Calu3 (cell line): Measurements from ENCODE around the gene GMDS. TPM values are rescaled to one million over a fixed set of nuclear protein-coding genes. Genes with fewer than 3 reads are reported as not detected.

Experiments
- BruUV-seq: library from RNA; stranded (reverse); fragments of 400-500 nt; replicated peaks from 2 replicates; lab custom pipeline; 2021; lab: Mats Ljungman, UMichigan
- CTCF ChIA-PET: fragments of 300-600 bp; sonication (Branson Sonifier 250); formaldehyde crosslinking; loops from one replicate; lab custom pipeline; 2022; ENCODE audit warnings: antibody characterized with exemption; lab: Charles Lee
- DNase-seq: peaks from one replicate; pipeline ENCODE4 v3.0.0; 2022
- H3K27ac Mint-ChIP-seq: one replicate; pipeline ENCODE4 v1.8.0; 2022; ENCODE audit warnings: mixed read lengths; ENCODE audit not compliant: unreplicated experiment
- H3K27me3 Mint-ChIP-seq: one replicate; pipeline ENCODE4 v1.8.0; 2022; ENCODE audit warnings: mixed read lengths; ENCODE audit not compliant: unreplicated experiment
- H3K36me3 Mint-ChIP-seq: one replicate; pipeline ENCODE4 v1.8.0; 2022; ENCODE audit warnings: mild to moderate bottlenecking, moderate library complexity, mixed read lengths; ENCODE audit not compliant: insufficient read depth, unreplicated experiment
- H3K4me1 Mint-ChIP-seq: one replicate; pipeline ENCODE4 v1.8.0; 2022; ENCODE audit warnings: mild to moderate bottlenecking, low read depth, mixed read lengths; ENCODE audit not compliant: unreplicated experiment
- H3K4me3 Mint-ChIP-seq: one replicate; pipeline ENCODE4 v1.8.0; 2022; ENCODE audit warnings: mild to moderate bottlenecking, low read depth, moderate library complexity, mixed read lengths; ENCODE audit not compliant: unreplicated experiment
- H3K9me3 Mint-ChIP-seq: one replicate; pipeline ENCODE4 v1.8.0; 2022; ENCODE audit warnings: low read depth, mixed read lengths; ENCODE audit not compliant: unreplicated experiment
- intact Hi-C: fragments of 100-400 bp; cut with micrococcal nuclease; formaldehyde crosslinking; loops from one replicate; pipeline ENCODE4 v1.10.0; 2022; ENCODE audit not compliant: unreplicated experiment
- total RNA-seq: library from RNA; stranded (reverse); gene quantifications from 2 replicates; pipeline ENCODE4 v1.2.3, GENCODE V29; 2022
- TF ChIP-seq, protein P1 (sequence below): fragments of 200-600 bp; IDR thresholded peaks from one replicate; pipeline ENCODE4 v1.8.0; 2022; ENCODE audit warnings: antibody characterized with exemption; ENCODE audit not compliant: unreplicated experiment

GMDS gene
- total RNA-seq, 1 experiment from 2014 or later = 58.2 TPM

DNA sequence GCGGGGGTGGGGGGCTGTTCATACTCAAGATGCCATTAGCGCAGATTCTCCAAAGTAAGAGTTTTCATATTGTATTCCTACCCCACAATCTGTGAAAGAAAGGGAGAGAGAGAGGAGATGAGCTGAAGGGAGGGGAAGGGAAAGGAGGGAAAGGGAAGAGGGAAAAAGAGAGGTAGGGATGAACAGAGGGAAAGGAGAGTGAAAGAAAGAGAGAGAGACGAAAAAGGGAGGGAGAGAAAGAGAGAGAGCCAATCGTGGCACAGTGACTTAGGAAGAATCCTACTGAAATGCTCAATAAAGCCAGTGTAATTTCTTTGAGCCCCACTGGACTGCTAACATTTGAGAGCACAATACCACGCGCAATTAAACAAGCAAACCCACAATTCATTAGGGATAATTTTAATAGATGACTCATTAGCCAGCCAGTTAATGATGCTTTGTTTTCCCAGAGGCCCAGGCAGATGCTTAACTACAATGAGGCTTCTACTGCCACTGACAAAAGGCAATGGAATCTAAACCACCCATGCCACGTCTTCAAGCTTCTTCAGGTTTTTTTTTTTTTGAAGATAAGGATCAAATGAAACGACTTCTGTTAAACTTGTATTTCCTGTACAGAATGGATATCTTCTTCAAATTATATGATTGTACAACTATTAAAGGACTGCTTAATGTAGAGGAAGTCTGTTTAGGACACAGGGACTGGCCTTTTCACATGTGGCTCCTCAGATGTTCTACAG lies 328.9 kb downstream of the GMDS start:
- CTCF ChIA-PET = interaction anchor here (0.6 kb wide), 1 partner anchor 786 kb away, joined by 3 read pairs; no protein-coding TSS in a partner anchor
- Mint-ChIP-seq H3K36me3 (peaks cover 4% of the 10 kb centered on the region), H3K27me3 (no peaks in the 10 kb centered on the region), H3K27ac (peak overlapping the region; percentile 66), H3K4me3 (no peak overlapping the region), H3K9me3 (no peaks in the 10 kb centered on the region), H3K4me1 (peaks cover 15% of the 10 kb centered on the region)
- BruUV-seq = no TSS peak
- TF ChIP-seq, protein P1, sequence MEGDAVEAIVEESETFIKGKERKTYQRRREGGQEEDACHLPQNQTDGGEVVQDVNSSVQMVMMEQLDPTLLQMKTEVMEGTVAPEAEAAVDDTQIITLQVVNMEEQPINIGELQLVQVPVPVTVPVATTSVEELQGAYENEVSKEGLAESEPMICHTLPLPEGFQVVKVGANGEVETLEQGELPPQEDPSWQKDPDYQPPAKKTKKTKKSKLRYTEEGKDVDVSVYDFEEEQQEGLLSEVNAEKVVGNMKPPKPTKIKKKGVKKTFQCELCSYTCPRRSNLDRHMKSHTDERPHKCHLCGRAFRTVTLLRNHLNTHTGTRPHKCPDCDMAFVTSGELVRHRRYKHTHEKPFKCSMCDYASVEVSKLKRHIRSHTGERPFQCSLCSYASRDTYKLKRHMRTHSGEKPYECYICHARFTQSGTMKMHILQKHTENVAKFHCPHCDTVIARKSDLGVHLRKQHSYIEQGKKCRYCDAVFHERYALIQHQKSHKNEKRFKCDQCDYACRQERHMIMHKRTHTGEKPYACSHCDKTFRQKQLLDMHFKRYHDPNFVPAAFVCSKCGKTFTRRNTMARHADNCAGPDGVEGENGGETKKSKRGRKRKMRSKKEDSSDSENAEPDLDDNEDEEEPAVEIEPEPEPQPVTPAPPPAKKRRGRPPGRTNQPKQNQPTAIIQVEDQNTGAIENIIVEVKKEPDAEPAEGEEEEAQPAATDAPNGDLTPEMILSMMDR = no peak
- peak; percentile 14 for DNase-seq
- intact Hi-C loops = loop anchor here (10.0 kb wide), 1 partner anchor 152 kb away; no protein-coding TSS in a partner anchor

DNA sequence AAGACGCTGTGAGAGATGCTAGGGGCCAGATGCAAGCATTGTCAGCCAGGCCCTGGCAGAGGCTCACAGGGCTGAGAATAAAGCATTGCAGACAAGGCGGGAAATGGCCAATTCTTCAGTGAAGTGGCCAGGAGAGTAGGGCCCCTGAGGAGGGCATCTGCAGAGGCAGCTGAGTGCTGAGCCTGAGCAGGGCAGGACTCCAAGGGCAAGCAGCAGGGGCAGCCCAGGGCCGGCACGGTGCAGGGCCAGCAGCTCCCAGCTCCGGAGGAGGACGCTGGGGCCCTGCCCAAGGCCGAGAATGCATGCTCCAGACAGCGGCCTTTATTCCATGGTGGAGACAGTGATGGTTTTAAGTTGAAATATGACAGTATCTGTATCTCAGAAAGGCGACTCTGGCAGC lies 330.2 kb downstream of the GMDS start:
- Mint-ChIP-seq H3K27ac (no peak overlapping the region), H3K4me3 (no peak overlapping the region), H3K9me3 (no peaks in the 10 kb centered on the region), H3K27me3 (no peaks in the 10 kb centered on the region), H3K36me3 (no peaks in the 10 kb centered on the region), H3K4me1 (peaks cover 15% of the 10 kb centered on the region)
- no peak for DNase-seq
- intact Hi-C loops = loop anchor here (10.0 kb wide), 1 partner anchor 150 kb away; no protein-coding TSS in a partner anchor
- CTCF ChIA-PET = no interaction called here
- BruUV-seq = no TSS peak
- TF ChIP-seq, protein P1 = no peak

DNA sequence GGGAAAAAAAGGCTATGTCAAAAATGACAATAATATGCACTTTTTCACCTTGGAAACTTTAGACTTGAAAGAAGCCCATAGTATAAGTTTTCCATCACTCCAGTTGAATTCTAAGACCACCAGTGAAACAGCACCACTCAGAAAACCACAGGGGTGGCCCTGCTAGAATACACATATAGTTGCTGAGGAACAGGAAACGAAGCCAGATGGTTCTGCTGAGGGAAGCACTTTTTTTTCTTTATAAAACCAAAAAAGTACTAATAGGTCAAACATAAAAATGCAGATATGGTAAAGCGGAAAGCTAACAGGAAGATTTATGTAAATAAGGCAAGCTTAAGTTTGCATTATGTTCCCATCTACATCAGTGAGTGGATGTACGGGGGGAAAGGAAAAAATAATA lies 331.8 kb downstream of the GMDS start:
- Mint-ChIP-seq H3K27ac (no peak overlapping the region), H3K9me3 (no peaks in the 10 kb centered on the region), H3K27me3 (no peaks in the 10 kb centered on the region), H3K4me1 (peaks cover 15% of the 10 kb centered on the region), H3K4me3 (no peak overlapping the region), H3K36me3 (no peaks in the 10 kb centered on the region)
- TF ChIP-seq, protein P1 = no peak
- CTCF ChIA-PET = interaction anchor here (0.7 kb wide), 1 partner anchor 451 kb away, joined by 10 read pairs; no protein-coding TSS in a partner anchor
- DNase-seq = no peak
- no TSS peak for BruUV-seq
- intact Hi-C loops = loop anchor here (10.0 kb wide), 1 partner anchor 149 kb away; no protein-coding TSS in a partner anchor

DNA sequence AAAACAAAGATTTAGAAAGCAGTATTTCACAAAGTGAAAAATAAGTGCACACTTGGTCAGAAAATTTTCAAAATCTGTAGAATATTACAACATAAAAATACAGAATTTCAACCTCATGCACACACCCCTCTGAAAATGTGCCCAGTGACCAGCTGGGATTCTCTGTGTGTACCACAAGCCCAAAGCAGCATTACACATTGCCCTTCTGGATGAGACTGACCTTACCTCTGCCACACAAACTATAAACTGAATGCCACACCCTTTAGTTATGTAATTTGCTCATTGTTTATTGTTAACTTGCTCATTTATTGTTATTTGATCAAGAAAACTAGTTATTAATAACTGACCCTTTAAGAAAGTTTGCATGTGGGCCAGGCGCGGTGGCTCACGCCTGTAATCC lies 332.7 kb downstream of the GMDS start:
- Mint-ChIP-seq H3K4me3 (no peak overlapping the region), H3K27ac (no peak overlapping the region), H3K36me3 (no peaks in the 10 kb centered on the region), H3K9me3 (no peaks in the 10 kb centered on the region), H3K27me3 (no peaks in the 10 kb centered on the region), H3K4me1 (peaks cover 15% of the 10 kb centered on the region)
- TF ChIP-seq, protein P1 = no peak
- intact Hi-C loops = loop anchor here (10.0 kb wide), 1 partner anchor 148 kb away; no protein-coding TSS in a partner anchor
- CTCF ChIA-PET = interaction anchor here (0.7 kb wide), 1 partner anchor 11 kb away, joined by 3 read pairs; no protein-coding TSS in a partner anchor
- DNase-seq = no peak
- no TSS peak for BruUV-seq
